Epithelial cell of prostate (primary cell): ENCODE results near the gene CPXM2.

Experiments
- DNase-seq: peaks from one replicate; pipeline ENCODE4 v3.0.0-alpha.2; 2011; ENCODE audit warnings: low read depth, low spot score
- H3K27ac ChIP-seq: fragments of 450-650 bp; 2 replicates; pipeline ENCODE4 v1.5.1; 2017; ENCODE audit warnings: mild to moderate bottlenecking

CPXM2 gene

GRCh38 chr10:123906296-123906695 is 14.7 kb upstream of the CPXM2 start:
- no peak for DNase-seq
- no peak overlapping the region for H3K27ac ChIP-seq

- no peak for DNase-seq
- H3K27ac ChIP-seq = no peak overlapping the region
Observed at GRCh38 chr10:123904834-123905409, 13.3 kb upstream of the CPXM2 start.

- H3K27ac ChIP-seq = no peak overlapping the region
- DNase-seq = no peak
Observed at GRCh38 chr10:123903621-123904020, 12.0 kb upstream of the CPXM2 start.

GRCh38 chr10:123901621-123902020 is 10.0 kb upstream of the CPXM2 start:
- no peak overlapping the region for H3K27ac ChIP-seq
- DNase-seq = no peak

- H3K27ac ChIP-seq = no peak overlapping the region
- no peak for DNase-seq
Observed at GRCh38 chr10:123897146-123897545, 5.5 kb upstream of the CPXM2 start.

GRCh38 chr10:123896246-123896927 is 4.8 kb upstream of the CPXM2 start:
- no peak for DNase-seq
- H3K27ac ChIP-seq = no peak overlapping the region

- no peak overlapping the region for H3K27ac ChIP-seq
- no peak for DNase-seq
Observed at GRCh38 chr10:123893651-123894050, 2.0 kb upstream of the CPXM2 start.

GRCh38 chr10:123890756-123891143 is 857 bp downstream of the CPXM2 start:
- DNase-seq = no peak
- H3K27ac ChIP-seq = no peak overlapping the region

- no peak overlapping the region for H3K27ac ChIP-seq
- no peak for DNase-seq
Observed at GRCh38 chr10:123890226-123890625, 1.4 kb downstream of the CPXM2 start.

- H3K27ac ChIP-seq = no peak overlapping the region
- no peak for DNase-seq
Observed at GRCh38 chr10:123889821-123890220, 1.8 kb downstream of the CPXM2 start.

GRCh38 chr10:123888751-123889150 is 2.9 kb downstream of the CPXM2 start:
- no peak for DNase-seq
- no peak overlapping the region for H3K27ac ChIP-seq

- no peak for DNase-seq
- H3K27ac ChIP-seq = no peak overlapping the region
Observed at GRCh38 chr10:123888256-123888655, 3.4 kb downstream of the CPXM2 start.

- no peak overlapping the region for H3K27ac ChIP-seq
- no peak for DNase-seq
Observed at GRCh38 chr10:123886292-123886691, 5.3 kb downstream of the CPXM2 start.

- no peak overlapping the region for H3K27ac ChIP-seq
- no peak for DNase-seq
Observed at GRCh38 chr10:123885406-123886170, 6.0 kb downstream of the CPXM2 start.

- H3K27ac ChIP-seq = no peak overlapping the region
Observed at GRCh38 chr10:123884907-123885381, 6.7 kb downstream of the CPXM2 start.

GRCh38 chr10:123884351-123884906 is 7.2 kb downstream of the CPXM2 start:
- H3K27ac ChIP-seq = no peak overlapping the region
- DNase-seq = no peak

More at GRCh38 chr10:123884907-123885381, 6.7 kb downstream of the CPXM2 start:
- no peak for DNase-seq

GRCh38 chr10:123883673-123884320 is 7.8 kb downstream of the CPXM2 start:
- H3K27ac ChIP-seq = no peak overlapping the region
- no peak for DNase-seq

GRCh38 chr10:123882681-123883445 is 8.7 kb downstream of the CPXM2 start:
- H3K27ac ChIP-seq = no peak overlapping the region
- DNase-seq = no peak

- DNase-seq = no peak
Observed at GRCh38 chr10:123882177-123882576, 9.4 kb downstream of the CPXM2 start.

More at GRCh38 chr10:123882177-123882576, 9.4 kb downstream of the CPXM2 start:
- no peak overlapping the region for H3K27ac ChIP-seq
